Measurements from ENCODE around the gene DAPL1. TPM values are rescaled to one million over a fixed set of nuclear protein-coding genes. Genes with fewer than 3 reads are reported as not detected.

DAPL1 gene
- total and polyA plus RNA-seq, 2 experiments from 2014 or later: not detected

DNA sequence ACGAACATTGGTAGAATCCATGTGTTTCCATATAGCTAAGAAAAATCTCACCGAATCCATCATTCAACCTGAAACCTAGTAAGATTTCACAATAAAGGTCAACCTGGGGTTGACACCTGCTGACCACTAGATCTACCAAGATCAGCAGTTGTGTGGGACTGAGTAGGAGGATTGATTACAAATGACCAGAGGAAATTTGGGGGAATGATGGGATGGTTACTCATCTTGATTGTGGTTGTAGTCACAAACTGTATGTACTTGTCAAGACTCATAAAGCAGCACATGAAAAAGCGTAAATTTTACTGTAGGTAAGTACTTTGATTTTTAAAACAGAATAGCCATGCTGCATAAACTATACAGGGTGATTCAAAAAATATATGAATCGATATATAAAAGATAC is 14.7 kb downstream of the DAPL1 start:
- Histone ChIP-seq H3K4me1 (ENCODE audit: low read depth) (peaks cover 8% of the 10 kb centered on the region), H3K36me3 (no peaks in the 10 kb centered on the region), H3K27ac (no peak overlapping the region), H3K27me3 (no peaks in the 10 kb centered on the region), H3K4me3 (no peak overlapping the region), H3K9me3 (ENCODE audit: low read depth) (no peaks in the 10 kb centered on the region)
- TF ChIP-seq, protein P1, sequence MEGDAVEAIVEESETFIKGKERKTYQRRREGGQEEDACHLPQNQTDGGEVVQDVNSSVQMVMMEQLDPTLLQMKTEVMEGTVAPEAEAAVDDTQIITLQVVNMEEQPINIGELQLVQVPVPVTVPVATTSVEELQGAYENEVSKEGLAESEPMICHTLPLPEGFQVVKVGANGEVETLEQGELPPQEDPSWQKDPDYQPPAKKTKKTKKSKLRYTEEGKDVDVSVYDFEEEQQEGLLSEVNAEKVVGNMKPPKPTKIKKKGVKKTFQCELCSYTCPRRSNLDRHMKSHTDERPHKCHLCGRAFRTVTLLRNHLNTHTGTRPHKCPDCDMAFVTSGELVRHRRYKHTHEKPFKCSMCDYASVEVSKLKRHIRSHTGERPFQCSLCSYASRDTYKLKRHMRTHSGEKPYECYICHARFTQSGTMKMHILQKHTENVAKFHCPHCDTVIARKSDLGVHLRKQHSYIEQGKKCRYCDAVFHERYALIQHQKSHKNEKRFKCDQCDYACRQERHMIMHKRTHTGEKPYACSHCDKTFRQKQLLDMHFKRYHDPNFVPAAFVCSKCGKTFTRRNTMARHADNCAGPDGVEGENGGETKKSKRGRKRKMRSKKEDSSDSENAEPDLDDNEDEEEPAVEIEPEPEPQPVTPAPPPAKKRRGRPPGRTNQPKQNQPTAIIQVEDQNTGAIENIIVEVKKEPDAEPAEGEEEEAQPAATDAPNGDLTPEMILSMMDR (IDR thresholded peaks at IDR 0.05; ENCODE audit: low read depth, low read length): no peak
- DNase-seq (ENCODE audit: low read depth in 1 of 2, low spot score in 1 of 2): no peak

DNA sequence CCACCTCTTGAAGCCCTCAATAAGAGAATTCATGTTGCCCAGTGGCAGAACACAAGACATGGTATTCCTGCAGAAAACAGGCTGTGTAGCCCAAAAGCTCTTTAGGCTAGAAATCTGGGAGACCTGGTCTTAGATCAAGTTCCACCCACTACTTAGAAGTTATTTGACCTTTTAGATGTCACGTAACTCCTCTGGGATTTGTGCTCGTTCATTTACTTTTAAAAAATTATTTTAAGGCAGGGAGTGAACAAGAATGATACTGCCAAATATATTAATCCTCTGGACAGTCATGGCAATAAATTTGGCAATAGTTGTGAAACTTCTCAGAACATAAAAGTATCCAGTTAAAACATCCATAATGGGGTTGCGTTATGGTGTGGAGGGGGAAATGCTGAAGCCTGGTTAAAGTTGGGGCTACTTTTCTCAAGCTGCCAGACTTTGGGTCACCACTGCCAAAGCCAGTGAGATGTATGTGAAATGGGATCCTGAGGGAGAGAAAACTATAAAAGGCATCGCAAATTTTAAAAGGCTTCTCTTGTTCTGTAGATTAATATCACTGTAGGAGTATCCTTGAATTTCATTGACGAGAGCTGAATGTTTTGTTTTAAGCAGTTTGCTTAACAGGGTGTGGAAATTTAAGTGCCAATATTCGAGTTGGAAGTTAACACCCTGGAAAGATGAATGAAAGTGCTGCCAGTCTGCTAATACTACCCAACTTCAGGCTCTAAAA is 15.8 kb downstream of the DAPL1 start:
- TF ChIP-seq, protein P1 (IDR thresholded peaks at IDR 0.05; ENCODE audit: low read depth, low read length): no peak
- no peak for DNase-seq (ENCODE audit: low read depth in 1 of 2, low spot score in 1 of 2)
- Histone ChIP-seq H3K4me3 (no peak overlapping the region), H3K27me3 (no peaks in the 10 kb centered on the region), H3K27ac (no peak overlapping the region), H3K9me3 (ENCODE audit: low read depth) (no peaks in the 10 kb centered on the region), H3K4me1 (ENCODE audit: low read depth) (no peaks in the 10 kb centered on the region), H3K36me3 (no peaks in the 10 kb centered on the region)

DNA sequence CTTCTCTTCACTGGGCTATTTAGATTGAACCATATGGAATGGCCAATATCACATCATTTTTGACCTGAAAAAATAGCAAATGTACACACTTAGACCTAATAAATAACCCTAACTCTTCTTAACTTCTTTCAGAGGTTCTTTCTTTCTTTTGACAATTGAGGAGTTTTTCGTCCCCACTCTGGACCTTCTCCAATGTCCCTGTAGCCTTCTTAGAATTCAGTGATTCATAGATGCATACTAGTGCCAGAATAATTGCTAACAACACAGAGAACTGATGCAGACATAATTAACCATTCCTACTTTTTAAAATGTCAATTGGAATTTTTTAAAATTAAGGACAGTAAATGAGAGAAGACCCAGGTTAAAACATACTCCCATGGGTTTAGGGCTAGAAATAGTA is 20.0 kb downstream of the DAPL1 start:
- H3K36me3 ChIP-seq: no peaks in the 10 kb centered on the region
- H3K27ac ChIP-seq: no peak overlapping the region
- TF ChIP-seq, protein P1 (IDR thresholded peaks at IDR 0.05; ENCODE audit: low read depth, low read length): no peak
- no peaks in the 10 kb centered on the region for H3K27me3 ChIP-seq
- H3K9me3 ChIP-seq (ENCODE audit: low read depth): no peaks in the 10 kb centered on the region
- H3K4me3 ChIP-seq: no peak overlapping the region
- no peak for DNase-seq (ENCODE audit: low read depth in 1 of 2, low spot score in 1 of 2)
- no peaks in the 10 kb centered on the region for H3K4me1 ChIP-seq (ENCODE audit: low read depth)

DNA sequence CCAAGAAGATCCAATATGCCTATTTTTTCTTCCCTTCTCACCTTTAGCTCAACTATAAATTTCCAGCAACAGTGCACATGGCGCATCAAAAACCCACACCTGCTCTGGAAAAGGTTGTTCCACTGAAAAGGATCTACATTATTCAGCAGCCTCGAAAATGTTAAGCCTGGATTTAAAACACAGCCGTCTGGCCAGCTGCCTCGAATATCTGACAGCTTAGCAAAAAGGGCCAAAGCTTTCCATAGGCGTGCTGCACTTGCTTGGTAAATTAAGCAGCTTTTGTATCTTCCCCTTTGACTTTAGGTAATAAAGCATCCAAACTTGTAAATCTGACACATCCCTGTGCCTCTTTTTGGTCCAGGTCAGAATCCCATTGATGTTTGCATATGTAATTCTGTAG is 20.5 kb downstream of the DAPL1 start:
- DNase-seq (ENCODE audit: low read depth in 1 of 2, low spot score in 1 of 2): no peak
- TF ChIP-seq, protein P1 (IDR thresholded peaks at IDR 0.05; ENCODE audit: low read depth, low read length): no peak
- H3K4me1 ChIP-seq (ENCODE audit: low read depth): peaks cover under 1% of the 10 kb centered on the region

DNA sequence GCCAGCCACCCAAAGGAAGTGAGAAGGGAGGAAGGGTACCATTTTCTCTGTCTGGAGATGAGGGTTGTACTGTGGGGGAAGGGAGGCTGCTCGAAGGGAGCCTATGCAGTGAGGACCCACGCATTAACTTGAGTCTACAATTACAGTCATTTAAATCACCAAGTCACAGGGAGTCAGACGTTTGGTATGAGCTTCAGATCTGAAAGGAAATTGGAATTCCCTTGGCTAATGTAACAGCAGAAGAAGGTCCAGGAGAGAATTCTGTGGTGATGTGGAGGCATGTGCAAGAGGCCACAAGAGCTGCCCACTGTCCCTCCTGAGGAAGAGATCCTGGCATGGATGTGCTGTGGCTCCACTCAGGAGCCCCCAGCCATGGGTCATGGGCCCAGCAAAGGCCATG is 22.5 kb downstream of the DAPL1 start:
- no peaks in the 10 kb centered on the region for H3K36me3 ChIP-seq
- H3K4me1 ChIP-seq (ENCODE audit: low read depth): peaks cover 20% of the 10 kb centered on the region
- TF ChIP-seq, protein P1 (IDR thresholded peaks at IDR 0.05; ENCODE audit: low read depth, low read length): no peak
- H3K4me3 ChIP-seq: no peak overlapping the region
- no peak overlapping the region for H3K27ac ChIP-seq
- no peaks in the 10 kb centered on the region for H3K27me3 ChIP-seq
- no peaks in the 10 kb centered on the region for H3K9me3 ChIP-seq (ENCODE audit: low read depth)
- DNase-seq (ENCODE audit: low read depth in 1 of 2, low spot score in 1 of 2): no peak

More for the DNA sequence above, 20.5 kb downstream of the DAPL1 start:
- Histone ChIP-seq H3K36me3 (no peaks in the 10 kb centered on the region), H3K4me3 (no peak overlapping the region), H3K9me3 (ENCODE audit: low read depth) (no peaks in the 10 kb centered on the region), H3K27ac (no peak overlapping the region), H3K27me3 (no peaks in the 10 kb centered on the region)
